HG03575 (cell line): ENCODE measurements around the gene WWOX.

ENCODE experiments used
- ATAC-seq: cut with Tn5 transposase; IDR thresholded peaks from one replicate; pipeline ENCODE4 v1.9.1; 2021; ENCODE audit not compliant: unreplicated experiment, insufficient number of reproducible peaks, low FRiP score; ENCODE audit errors: extremely low read depth

WWOX gene

GRCh38 chr16:78791011-78791410, 691.6 kb downstream of the WWOX start:
- ATAC-seq, result no peak

GRCh38 chr16:78791926-78792325, 692.5 kb downstream of the WWOX start:
- ATAC-seq, result no peak

- no peak for ATAC-seq
Measured at GRCh38 chr16:78792952-78793351, 693.5 kb downstream of the WWOX start.

- no peak for ATAC-seq
Measured at GRCh38 chr16:78794581-78795250, 695.3 kb downstream of the WWOX start.

- no peak for ATAC-seq
Measured at GRCh38 chr16:78795433-78795832, 696.0 kb downstream of the WWOX start.

GRCh38 chr16:78796221-78796866, 696.9 kb downstream of the WWOX start:
- ATAC-seq, result no peak

- no peak for ATAC-seq
Measured at GRCh38 chr16:78799429-78799828, 700.0 kb downstream of the WWOX start.

- ATAC-seq, result no peak
Measured at GRCh38 chr16:78800523-78800922, 701.1 kb downstream of the WWOX start.

- ATAC-seq, result no peak
Measured at GRCh38 chr16:78804058-78804735, 704.7 kb downstream of the WWOX start.

- ATAC-seq, result no peak
Measured at GRCh38 chr16:78805556-78805955, 706.1 kb downstream of the WWOX start.

GRCh38 chr16:78811247-78811646, 711.8 kb downstream of the WWOX start:
- ATAC-seq, result no peak

- ATAC-seq, result no peak
Measured at GRCh38 chr16:78812582-78812981, 713.1 kb downstream of the WWOX start.

- ATAC-seq, result no peak
Measured at GRCh38 chr16:78813661-78814311, 714.3 kb downstream of the WWOX start.

- ATAC-seq, result no peak
Measured at GRCh38 chr16:78815713-78816112, 716.3 kb downstream of the WWOX start.

- no peak for ATAC-seq
Measured at GRCh38 chr16:78816499-78817195, 717.2 kb downstream of the WWOX start.

GRCh38 chr16:78817200-78817739, 717.8 kb downstream of the WWOX start:
- ATAC-seq, result no peak

- ATAC-seq, result no peak
Measured at GRCh38 chr16:78821335-78821734, 721.9 kb downstream of the WWOX start.

- no peak for ATAC-seq
Measured at GRCh38 chr16:78822509-78822908, 723.1 kb downstream of the WWOX start.

- ATAC-seq, result no peak
Measured at GRCh38 chr16:78823027-78823426, 723.6 kb downstream of the WWOX start.
